ENCODE measurements around the gene ASPM.
A peak's percentile ranks its signal among the peaks of the same experiment; 100 is the strongest.

The ASPM gene

GRCh38 chr1:197146101-197147095, at the start of gene ASPM:
Gene ASPM (minus strand): TSS chr1:197146669. CDS start chr1:197146437, 232 bp downstream.
- DNase-seq (ENCODE audit: low read depth) = peak; percentile 85

- no peak for DNase-seq (ENCODE audit: low read depth)
These were observed 48.6 kb upstream of the ASPM start for GRCh38 chr1:197195100-197195499.

GRCh38 chr1:197184190-197184589, 37.7 kb upstream of the ASPM start:
- no peak for DNase-seq (ENCODE audit: low read depth)

GRCh38 chr1:197183195-197183748, 36.8 kb upstream of the ASPM start:
- DNase-seq (ENCODE audit: low read depth) = no peak

GRCh38 chr1:197182716-197183115, 36.2 kb upstream of the ASPM start:
- DNase-seq (ENCODE audit: low read depth) = no peak

GRCh38 chr1:197181982-197182381, 35.5 kb upstream of the ASPM start:
- no peak for DNase-seq (ENCODE audit: low read depth)

- DNase-seq (ENCODE audit: low read depth) = no peak
These were observed 33.9 kb upstream of the ASPM start for GRCh38 chr1:197180252-197180878.

- no peak for DNase-seq (ENCODE audit: low read depth)
These were observed 32.5 kb upstream of the ASPM start for GRCh38 chr1:197178998-197179397.

GRCh38 chr1:197174818-197175217, 28.3 kb upstream of the ASPM start:
- DNase-seq (ENCODE audit: low read depth) = no peak

GRCh38 chr1:197173571-197174507, 27.4 kb upstream of the ASPM start:
- no peak for DNase-seq (ENCODE audit: low read depth)

GRCh38 chr1:197171531-197171930, 25.1 kb upstream of the ASPM start:
- DNase-seq (ENCODE audit: low read depth) = no peak

GRCh38 chr1:197170538-197170937, 24.1 kb upstream of the ASPM start:
- DNase-seq (ENCODE audit: low read depth) = no peak

- DNase-seq (ENCODE audit: low read depth) = no peak
These were observed 13.0 kb upstream of the ASPM start for GRCh38 chr1:197159461-197159860.

- no peak for DNase-seq (ENCODE audit: low read depth)
These were observed 10.2 kb upstream of the ASPM start for GRCh38 chr1:197156692-197157091.

GRCh38 chr1:197152662-197153061, 6.2 kb upstream of the ASPM start:
- DNase-seq (ENCODE audit: low read depth) = no peak

GRCh38 chr1:197151185-197151584, 4.7 kb upstream of the ASPM start:
- DNase-seq (ENCODE audit: low read depth) = no peak

GRCh38 chr1:197150336-197151005, 4.0 kb upstream of the ASPM start:
- DNase-seq (ENCODE audit: low read depth) = no peak

- DNase-seq (ENCODE audit: low read depth) = no peak
These were observed 2.9 kb upstream of the ASPM start for GRCh38 chr1:197149340-197149739.

GRCh38 chr1:197145446-197146024, 934 bp downstream of the ASPM start:
- DNase-seq (ENCODE audit: low read depth) = no peak

- no peak for DNase-seq (ENCODE audit: low read depth)
These were observed 1.7 kb downstream of the ASPM start for GRCh38 chr1:197144570-197145325.
